Measurements from ENCODE around the gene IER5L.

- TF ChIP-seq POLR2A (IDR thresholded peaks at IDR 0.05) (no peak), CTCF (IDR thresholded peaks at IDR 0.05) (no peak), POLR2AphosphoS5 (IDR thresholded peaks at IDR 0.05) (no peak)
Observed at GRCh38 chr9:129178568-129179382, 714 bp upstream of the IER5L start.
